HG03066 (cell line): ENCODE data around the gene TCHP.
"Not testable (repeated sequence)": the region's sequence is repeated elsewhere in the genome, so short reads cannot be mapped to it uniquely, and the experiment has no call there.

ENCODE experiments used
- ATAC-seq: cut with Tn5 transposase; IDR thresholded peaks from one replicate; pipeline ENCODE4 v1.9.1; 2021; ENCODE audit warnings: low read depth; ENCODE audit not compliant: unreplicated experiment

The TCHP gene

GRCh38 chr12:109905301-109905700 lies 5.2 kb downstream of the TCHP start:
- ATAC-seq: no peak

- no peak for ATAC-seq
Measured at GRCh38 chr12:109910254-109910968, 10.3 kb downstream of the TCHP start.

- no peak for ATAC-seq
Measured at GRCh38 chr12:109910969-109911348, 10.9 kb downstream of the TCHP start.

- ATAC-seq: no peak
Measured at GRCh38 chr12:109912855-109913321, 12.8 kb downstream of the TCHP start.

GRCh38 chr12:109914461-109914860 lies 14.4 kb downstream of the TCHP start:
- no peak for ATAC-seq

- no peak for ATAC-seq
Measured at GRCh38 chr12:109915171-109916040, 15.3 kb downstream of the TCHP start.

GRCh38 chr12:109916045-109916444 lies 16.0 kb downstream of the TCHP start:
- no peak for ATAC-seq

- ATAC-seq: no peak
Measured at GRCh38 chr12:109919456-109919855, 19.4 kb downstream of the TCHP start.

- no peak for ATAC-seq
Measured at GRCh38 chr12:109920261-109920780, 20.2 kb downstream of the TCHP start.

- ATAC-seq: no peak
Measured at GRCh38 chr12:109921982-109922381, 21.9 kb downstream of the TCHP start.

GRCh38 chr12:109923038-109923437 lies 23.0 kb downstream of the TCHP start:
- ATAC-seq: no peak

GRCh38 chr12:109923481-109924245 lies 23.6 kb downstream of the TCHP start:
- ATAC-seq: no peak

GRCh38 chr12:109925185-109925840 lies 25.2 kb downstream of the TCHP start:
- no peak for ATAC-seq

- ATAC-seq: no peak
Measured at GRCh38 chr12:109926016-109926415, 25.9 kb downstream of the TCHP start.

- ATAC-seq: no peak
Measured at GRCh38 chr12:109926488-109927210, 26.6 kb downstream of the TCHP start.

GRCh38 chr12:109927622-109928021 lies 27.5 kb downstream of the TCHP start:
- ATAC-seq: no peak

GRCh38 chr12:109928058-109928656 lies 28.1 kb downstream of the TCHP start:
- no peak for ATAC-seq

GRCh38 chr12:109929326-109929725 lies 29.3 kb downstream of the TCHP start:
- ATAC-seq: not testable (repeated sequence)
